Testis (tissue), 2 donors: ENCODE results near the gene LRAT.

ENCODE experiments used
- POLR2A ChIP-seq: fragments of 450-650 bp; IDR thresholded peaks from one replicate; pipeline ENCODE4 v1.6.1; 2017; ENCODE audit warnings: antibody characterized with exemption, mild to moderate bottlenecking, moderate library complexity
- TF ChIP-seq, protein P1 (sequence below), 3 experiments: fragments of 450-650 bp in 2 of 3; fragments of 200-600 bp in 1 of 3; sonication (generic) in 1 of 3; IDR thresholded peaks; one replicate each; pipeline ENCODE4 v1.5.1; 2016 to 2019; ENCODE audit warnings: antibody characterized with exemption in 3 of 3, mild to moderate bottlenecking in 2 of 3, moderate library complexity in 1 of 3

DNA sequence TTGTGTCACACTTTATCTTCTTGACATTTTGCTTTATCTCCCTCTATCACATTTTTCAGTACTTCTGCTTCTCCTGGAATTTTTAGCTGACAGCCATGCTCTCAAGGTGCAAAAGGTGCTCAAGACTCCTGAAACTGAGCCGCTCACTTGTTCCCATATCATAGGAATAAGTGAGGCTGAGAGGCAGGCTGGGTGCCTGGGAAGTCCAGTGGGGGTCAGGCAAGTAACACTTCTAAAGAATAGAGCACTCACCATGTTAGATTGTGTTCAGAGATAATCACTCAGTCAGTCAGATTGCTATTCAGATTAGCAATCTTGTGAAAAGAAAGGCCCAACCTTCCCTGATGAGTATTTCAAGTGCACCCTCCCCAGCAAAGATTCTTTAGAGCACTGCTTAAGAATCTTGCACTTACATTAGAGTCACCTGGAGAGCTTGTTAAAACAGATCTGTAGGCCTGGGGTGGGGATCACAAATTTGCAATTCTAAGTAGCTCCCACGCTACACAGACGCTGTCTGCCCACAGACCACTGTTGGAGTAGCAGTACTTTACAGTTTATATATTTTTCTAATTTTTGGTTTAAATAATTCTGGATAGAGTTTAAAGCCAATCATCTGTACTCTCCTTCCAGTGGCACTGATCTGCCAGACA is 23.1 kb upstream of the LRAT start:
- TF ChIP-seq, protein P1, sequence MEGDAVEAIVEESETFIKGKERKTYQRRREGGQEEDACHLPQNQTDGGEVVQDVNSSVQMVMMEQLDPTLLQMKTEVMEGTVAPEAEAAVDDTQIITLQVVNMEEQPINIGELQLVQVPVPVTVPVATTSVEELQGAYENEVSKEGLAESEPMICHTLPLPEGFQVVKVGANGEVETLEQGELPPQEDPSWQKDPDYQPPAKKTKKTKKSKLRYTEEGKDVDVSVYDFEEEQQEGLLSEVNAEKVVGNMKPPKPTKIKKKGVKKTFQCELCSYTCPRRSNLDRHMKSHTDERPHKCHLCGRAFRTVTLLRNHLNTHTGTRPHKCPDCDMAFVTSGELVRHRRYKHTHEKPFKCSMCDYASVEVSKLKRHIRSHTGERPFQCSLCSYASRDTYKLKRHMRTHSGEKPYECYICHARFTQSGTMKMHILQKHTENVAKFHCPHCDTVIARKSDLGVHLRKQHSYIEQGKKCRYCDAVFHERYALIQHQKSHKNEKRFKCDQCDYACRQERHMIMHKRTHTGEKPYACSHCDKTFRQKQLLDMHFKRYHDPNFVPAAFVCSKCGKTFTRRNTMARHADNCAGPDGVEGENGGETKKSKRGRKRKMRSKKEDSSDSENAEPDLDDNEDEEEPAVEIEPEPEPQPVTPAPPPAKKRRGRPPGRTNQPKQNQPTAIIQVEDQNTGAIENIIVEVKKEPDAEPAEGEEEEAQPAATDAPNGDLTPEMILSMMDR (IDR thresholded peaks at IDR 0.05), result no peak
- no peak for TF ChIP-seq POLR2A
